ENCODE measurements around the gene MORN1.

MORN1 gene

GRCh38 chr1:2384130-2384860, 7.1 kb downstream of the MORN1 start:
- no peak for DNase-seq

DNA sequence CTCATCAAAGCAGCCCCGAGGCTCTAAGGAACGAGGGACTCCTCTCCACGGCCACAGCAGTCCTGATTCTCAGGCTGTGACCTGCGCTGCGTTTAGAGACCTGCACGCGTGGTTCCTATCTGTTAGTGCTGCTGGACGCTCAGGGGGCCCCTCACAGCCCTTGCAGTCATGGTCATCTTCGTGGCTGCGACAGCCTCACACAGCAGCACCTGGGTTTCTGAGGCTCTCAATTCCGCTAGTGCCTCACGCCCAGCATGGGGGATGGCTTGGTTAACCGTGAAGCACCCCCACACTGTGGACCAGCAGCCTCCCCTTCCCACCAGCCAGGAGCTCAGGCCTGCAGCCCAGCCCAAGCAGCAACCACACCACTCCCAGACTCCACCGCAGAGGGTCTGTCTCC, 7.8 kb downstream of the MORN1 start:
- DNase-seq: no peak

DNA sequence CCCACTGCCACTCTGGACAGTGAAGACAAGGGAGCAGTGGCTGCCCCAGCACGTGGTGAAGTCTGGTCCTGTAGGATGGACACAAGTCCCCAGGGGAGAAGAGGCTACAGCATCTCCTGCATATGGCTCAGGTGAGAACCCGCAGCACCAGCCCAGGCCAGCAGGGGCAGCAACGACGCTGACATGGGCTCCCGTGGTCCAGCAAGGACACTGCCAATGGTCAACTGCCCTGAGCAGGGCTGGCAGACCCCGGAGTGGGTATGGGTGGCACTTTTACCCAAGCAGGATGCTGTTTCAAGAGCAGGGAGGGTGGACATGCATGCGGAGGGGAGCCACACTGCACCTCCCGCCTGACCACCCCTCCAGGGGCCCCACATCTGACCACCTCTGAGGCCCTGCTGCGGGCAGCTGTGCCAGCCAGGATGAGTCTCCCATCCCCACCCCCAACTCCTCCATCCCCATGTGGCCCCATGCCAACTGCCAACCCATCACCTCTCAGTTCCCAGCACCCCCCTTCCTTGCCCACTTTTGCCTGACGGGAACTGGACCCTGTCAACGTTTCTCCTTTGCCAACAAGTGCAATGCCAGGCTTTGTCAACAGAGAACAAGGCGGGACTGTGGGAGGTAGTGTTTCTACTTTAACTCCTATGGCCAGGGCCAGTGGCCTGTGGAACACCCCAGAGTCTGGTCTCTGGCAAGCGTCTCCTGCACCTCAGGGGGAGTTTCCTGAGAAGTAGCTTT, 8.6 kb downstream of the MORN1 start:
- no peak for DNase-seq

GRCh38 chr1:2381741-2382620, 9.4 kb downstream of the MORN1 start:
- no peak for DNase-seq

GRCh38 chr1:2380816-2381591, 10.3 kb downstream of the MORN1 start:
- DNase-seq: no peak

DNA sequence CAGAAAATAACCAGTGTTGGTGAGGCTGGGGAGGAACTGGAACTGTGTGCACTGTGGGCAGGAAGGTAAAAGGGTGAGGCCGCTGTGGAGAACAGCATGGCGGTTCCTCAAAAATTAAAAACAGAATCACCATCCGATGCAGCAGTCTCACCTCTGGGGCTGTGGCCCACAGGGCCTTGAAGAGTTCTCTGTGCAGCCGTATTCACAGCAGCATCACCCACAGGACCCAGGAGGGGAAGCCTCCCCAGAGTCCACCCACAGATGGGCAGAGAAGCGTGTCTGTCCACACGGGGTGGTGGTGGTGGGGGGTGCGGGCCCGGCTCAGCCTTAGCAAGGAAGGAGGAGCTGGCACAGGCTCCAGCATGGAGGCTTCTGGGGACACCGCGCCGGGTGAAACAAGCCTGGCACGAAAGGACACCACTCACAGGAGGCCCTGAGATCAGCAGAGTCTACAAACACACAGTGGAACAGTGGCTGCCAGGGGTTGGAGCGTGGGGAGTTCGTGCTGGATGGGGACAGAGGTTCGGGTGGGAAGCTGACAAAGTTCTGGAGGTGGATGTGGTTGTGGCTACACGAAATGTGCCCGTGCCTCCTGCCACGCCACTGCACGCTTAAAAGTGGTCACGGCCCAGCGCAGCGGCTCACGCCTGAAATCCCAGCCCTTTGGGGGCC, 11.5 kb downstream of the MORN1 start:
- no peak for DNase-seq

- DNase-seq: no peak
Measured at GRCh38 chr1:2378956-2379732, 12.2 kb downstream of the MORN1 start.

DNA sequence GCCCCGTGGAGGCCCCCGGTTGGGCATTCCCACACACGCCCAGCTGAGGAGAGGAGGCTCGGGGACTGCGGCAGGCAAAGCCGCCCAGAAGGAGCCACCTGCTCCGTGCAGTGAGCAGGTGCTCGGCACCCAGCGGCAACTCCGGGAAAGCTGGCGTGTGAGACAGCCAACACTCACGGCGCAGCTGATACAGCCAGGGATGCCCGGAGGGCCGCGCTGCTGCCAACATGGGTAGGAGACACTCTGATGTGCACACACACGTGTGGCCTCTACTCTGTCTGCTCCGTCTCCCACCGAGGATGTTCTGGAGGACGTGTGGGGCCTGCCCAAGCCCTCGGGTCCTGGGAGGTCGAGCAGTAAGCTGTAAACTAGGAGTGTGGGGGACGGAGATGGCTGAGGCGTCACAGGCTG, 12.9 kb downstream of the MORN1 start:
- no peak for DNase-seq

DNA sequence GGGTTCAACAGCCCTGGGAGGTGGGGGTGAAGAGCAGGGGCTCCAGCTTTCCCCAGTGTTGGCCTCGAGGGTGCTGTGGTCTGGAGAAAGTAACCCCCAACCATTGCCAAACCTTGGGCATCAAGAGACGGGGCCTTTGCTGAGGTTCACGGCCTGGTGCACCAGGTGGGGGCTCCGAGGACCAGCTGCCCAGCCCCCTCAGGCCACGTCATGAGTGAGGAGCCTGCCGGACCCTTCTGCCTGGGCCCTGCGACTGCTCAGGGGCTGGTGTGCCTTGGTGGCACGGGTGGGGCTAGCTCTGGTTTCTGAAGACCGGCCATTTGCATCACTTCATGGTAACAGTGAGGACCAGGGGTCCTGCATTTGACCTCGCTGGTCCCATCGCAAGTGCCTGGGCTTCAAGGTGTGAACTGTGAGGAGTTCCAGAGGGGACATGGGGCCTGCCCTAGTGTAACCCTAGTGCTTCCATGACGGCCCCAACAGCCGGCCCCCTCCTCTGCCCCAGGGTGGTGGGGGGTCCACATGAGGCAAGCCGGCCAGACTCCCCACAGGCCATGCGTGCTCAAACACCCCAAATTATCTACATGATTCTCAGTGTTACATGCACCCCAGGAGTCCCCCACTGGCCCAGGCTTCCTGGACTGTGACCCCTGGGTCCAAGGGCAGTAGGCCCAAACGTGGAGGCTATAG, 13.5 kb downstream of the MORN1 start:
- DNase-seq: no peak

GRCh38 chr1:2376931-2377672, 14.3 kb downstream of the MORN1 start:
- no peak for DNase-seq

- no peak for DNase-seq
Measured at GRCh38 chr1:2376261-2376741, 15.1 kb downstream of the MORN1 start.

GRCh38 chr1:2375923-2376260, 15.5 kb downstream of the MORN1 start:
- DNase-seq: no peak

DNA sequence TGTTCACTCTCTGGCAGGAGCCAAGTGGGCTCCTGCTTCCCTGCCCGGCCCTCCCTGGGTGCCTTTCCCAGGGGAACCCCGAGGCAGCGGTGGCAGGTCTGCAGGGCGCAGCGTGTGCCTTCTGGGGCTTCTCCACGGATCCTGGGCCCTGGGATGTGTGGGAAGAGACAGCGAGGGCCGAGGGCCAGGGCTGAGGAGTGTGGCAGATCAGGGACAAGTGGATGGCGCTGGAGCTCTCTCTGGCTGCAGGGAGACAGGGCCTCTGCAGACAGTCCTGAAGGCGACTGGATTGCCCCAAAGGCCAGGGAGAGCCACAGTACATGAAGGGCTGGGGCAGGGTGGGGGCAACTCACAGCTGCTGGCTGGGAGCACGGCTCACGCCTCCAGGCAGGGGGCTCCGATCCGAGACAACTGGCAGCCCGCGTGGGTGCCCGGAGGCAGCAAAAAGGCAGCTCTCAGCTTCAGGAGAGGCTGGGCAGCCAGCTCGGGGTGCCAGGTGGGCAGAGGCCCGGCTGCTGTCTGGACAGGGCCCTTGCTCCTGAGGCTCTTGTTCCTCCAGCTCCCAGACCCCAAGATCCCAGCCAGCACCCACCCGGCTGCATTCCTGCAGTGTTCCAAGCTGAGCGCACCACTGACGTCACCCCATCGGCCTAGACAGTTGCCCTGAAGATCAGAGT, 16.0 kb downstream of the MORN1 start:
- no peak for DNase-seq

GRCh38 chr1:2374252-2375155, 16.9 kb downstream of the MORN1 start:
- no peak for DNase-seq

DNA sequence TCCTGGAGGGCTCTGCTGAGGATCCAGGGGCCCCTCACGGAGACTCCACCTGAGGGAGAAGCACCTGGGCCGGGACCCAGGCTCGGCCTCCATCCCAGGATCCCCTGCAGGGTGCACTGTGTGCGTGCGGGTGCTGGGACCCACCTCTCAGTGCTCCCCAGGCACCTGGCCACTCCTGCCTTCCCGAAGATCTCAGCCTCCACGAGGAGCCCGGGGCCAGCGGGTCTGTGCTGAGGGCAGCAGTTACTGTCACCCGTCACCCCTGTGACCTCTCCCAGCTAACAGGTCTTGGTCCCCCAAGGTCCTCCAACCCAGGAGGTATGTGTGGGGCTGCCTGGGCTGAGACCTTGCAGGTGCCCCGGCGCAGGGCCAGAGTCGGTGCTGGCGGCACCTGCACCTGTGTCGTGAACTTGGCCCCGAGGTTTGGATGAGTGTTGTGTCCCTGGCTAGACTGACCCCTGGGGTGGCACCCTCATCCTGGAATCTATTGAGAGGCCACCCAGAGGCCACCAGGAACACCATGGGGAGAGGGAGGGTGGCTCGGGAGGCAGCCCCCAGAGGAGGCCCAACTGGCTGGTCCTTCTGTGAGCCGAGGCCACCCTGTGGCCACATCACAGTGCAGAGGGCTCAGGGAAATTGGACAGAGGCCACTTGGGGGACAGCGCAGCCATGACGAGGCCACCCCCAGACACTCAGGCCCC, 17.7 kb downstream of the MORN1 start:
- DNase-seq: no peak

DNA sequence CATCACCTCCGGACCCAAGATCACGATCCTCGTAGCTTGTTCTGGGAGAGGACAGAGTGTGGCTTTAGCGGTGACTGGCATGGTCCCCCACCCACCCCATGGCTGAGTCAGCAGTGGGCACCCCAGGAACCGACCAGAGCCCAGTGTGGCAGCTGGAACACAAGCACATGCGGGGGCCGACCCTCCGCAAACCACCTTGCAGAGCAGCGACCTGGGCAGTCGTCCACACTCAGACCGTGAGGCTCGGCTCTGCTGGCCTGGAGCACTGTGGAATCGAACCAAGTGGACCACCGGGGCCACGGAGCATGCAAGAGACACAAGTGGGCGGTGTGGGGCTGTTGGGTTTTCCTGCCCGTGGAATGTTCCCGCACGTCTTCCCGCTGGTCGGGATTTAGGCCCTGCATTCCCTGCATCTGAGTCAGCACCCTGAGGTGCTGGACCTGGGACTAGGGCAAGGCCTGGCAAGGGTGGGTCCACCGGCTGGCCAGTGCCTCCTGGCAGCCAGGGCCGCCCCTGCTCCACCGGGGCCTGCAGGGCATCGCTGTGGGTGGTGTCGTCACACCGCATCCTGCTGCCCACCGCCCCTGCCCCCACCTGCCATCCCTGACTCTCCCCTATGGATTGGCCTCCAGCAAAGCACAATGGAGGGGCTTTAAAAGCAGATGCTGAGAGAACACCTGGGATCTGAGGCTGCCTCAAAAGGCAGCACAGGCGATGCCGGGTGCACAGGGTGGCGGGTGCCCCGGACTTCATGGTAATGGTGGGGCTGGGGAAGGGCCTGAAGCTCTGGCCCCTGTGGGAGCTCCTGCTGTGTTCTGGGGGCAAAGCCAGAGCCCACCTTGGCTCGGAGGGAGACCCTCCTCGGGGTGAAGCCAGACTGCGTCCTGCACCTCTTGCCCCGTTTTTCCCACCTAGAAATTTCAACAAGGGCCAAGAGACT, 18.5 kb downstream of the MORN1 start:
- no peak for DNase-seq
